ENCODE data around the gene MEIS3.

DNA sequence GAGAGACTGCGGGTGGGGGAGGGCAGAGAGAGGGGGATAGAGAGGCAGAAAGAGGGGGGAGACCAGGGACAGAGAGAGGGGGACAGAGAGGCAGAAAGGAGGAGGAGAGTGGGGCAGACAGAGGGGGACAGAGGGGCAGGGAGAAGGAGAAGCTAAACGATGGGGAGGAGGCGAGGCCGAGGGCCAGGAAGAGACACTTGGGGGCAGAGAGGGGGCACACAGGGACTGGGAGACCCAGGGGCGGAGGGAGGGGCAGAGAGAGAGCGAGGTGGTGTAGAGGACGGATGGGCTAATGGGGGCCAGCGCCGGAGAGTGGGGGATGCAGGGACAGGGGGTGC lies 666 bp downstream of the MEIS3 start:
- no peak for TF ChIP-seq CTCF (IDR thresholded peaks at IDR 0.05)
- no peak for TF ChIP-seq POLR2A (IDR thresholded peaks at IDR 0.05)

Data from ovary (tissue), 3 donors.